HG03460 (cell line): Measurements from ENCODE around the gene FAM131A.

Experiments used
- ATAC-seq: cut with Tn5 transposase; IDR thresholded peaks from one replicate; pipeline ENCODE4 v1.9.1; 2021; ENCODE audit not compliant: unreplicated experiment

The FAM131A gene

DNA sequence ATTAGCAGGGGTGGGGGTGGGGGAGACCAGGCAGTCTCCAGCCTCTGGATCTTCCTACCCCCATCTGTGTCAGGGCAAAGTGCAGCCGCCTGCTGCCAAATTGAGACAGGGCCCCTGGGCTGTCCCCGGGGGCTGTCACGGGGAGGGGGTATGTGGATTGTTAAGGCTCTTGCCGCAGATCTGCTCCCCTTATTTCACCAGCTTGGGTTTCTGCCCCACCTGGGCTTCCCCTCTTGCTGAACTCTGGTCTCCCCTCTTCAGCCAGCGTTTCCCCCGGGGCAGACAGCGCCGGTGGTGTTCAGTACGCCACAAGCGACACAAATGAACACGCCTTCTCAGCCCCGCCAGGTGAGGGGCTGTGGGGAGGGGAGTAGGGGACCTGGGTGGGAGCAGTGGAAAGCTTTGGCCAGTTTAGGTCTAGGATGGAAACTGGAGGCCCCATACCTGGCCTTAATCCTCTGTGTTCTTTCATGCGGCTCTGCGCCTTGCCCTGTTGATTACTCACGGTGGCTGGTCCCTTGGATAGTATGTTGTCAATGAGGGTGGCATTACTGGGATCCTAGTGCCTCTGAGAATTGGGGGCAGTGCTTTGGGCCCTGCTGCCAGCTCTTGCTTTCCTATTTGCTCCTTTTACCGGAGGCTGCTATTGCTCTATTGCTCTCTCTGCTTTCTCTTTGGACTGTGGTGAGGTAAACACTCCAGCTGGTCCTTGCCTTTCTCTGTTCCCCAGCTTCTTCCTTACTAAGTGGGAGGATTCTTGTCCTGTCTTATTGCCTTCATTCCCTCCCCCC, 21.3 kb upstream of the FAM131A start:
- ATAC-seq, result no peak

DNA sequence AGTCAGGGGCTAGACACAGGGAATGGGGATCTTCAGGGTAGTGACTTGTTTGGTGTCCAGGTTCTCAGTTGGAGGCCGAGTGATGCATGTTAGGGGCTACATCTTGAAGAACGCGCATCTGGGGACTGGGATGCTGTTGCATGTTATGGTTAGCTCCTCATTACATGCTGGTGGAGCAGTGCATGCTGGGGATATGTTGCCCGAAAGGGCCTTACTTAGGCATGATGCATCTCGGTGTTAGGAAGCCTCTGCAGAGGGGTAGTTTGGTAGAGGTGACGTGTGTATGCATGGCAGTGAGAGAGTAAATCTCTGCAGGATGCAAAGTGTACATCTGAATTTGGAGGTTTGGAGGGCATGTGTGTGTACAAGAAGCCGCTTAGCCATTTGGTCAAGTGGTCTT, 20.6 kb upstream of the FAM131A start:
- no peak for ATAC-seq

DNA sequence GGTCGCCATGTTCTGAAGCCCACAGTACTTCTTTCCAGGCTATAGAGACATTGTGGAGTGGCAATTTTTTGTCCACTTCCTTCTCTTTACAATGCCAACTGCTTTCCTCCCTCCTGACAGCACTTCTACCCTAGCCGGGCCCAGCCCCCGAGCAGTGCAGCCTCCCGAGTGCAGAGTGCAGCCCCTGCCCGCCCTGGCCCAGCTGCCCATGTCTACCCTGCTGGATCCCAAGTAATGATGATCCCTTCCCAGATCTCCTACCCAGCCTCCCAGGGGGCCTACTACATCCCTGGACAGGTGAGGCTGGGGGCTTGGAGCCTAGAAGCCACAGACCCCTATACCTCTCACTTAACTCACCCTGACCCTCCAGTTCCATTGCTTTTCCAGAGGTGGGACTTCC, 20.2 kb upstream of the FAM131A start:
- no peak for ATAC-seq

DNA sequence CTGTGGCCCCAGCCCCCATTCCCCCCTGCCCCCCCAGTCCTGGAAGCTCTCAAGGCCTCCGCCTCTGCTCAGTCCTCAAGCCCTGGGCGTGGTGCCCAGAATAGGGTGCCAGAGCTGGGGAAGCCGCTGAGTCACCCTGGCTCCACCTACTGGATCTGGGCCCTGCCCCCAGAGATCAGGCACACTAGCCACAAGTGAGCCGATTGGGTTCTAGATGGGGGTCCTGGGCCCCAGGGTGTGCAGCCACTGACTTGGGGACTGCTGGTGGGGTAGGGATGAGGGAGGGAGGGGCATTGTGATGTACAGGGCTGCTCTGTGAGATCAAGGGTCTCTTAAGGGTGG, 17.3 kb upstream of the FAM131A start:
- ATAC-seq, result no peak

DNA sequence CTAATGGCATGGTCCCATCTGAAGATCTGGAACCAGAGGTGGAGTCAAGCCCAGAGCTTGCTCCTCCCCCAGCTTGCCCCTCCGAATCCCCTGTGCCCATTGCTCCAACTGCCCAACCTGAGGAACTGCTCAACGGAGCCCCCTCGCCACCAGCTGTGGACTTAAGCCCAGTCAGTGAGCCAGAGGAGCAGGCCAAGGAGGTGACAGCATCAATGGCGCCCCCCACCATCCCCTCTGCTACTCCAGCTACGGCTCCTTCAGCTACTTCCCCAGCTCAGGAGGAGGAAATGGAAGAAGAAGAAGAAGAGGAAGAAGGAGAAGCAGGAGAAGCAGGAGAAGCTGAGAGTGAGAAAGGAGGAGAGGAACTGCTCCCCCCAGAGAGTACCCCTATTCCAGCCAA, 15.7 kb upstream of the FAM131A start:
- no peak for ATAC-seq

DNA sequence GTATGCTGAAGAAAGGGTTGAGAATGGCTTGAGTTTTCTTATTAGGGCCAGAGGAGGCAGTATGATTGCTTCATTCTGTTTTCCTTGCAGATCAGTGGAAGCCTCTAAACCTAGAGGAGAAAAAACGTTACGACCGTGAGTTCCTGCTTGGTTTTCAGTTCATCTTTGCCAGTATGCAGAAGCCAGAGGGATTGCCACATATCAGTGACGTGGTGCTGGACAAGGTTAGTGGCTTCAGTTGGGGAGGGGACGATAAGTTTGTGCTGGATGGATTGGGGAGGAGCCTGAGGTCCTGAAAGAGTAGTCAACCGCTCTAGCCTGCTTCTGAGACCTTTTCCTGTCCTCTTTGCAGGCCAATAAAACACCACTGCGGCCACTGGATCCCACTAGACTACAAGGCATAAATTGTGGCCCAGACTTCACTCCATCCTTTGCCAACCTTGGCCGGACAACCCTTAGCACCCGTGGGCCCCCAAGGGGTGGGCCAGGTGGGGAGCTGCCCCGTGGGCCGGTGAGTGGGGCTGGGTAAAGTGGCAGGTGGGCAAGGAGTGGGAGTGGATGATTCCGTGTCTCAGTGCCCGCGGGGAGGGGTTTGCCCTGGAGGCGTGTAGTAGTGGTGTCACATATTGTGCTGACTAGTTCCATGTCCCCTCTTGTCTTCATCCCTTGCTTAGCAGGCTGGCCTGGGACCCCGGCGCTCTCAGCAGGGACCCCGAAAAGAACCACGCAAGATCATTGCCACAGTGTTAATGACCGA, 14.5 kb upstream of the FAM131A start:
- ATAC-seq, result no peak

DNA sequence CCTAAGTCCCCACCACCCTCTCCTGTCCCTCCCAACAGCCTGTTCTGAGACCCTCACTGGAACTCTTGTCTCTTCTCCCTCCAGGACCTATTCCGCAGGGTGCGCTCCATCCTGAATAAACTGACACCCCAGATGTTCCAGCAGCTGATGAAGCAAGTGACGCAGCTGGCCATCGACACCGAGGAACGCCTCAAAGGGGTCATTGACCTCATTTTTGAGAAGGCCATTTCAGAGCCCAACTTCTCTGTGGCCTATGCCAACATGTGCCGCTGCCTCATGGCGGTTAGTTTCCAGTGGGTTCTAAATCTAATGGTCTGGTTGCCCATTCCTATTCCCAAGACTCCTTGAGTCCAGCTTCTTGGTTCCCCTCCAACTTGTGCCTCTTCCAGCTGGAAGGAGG, 13.7 kb upstream of the FAM131A start:
- ATAC-seq, result no peak

DNA sequence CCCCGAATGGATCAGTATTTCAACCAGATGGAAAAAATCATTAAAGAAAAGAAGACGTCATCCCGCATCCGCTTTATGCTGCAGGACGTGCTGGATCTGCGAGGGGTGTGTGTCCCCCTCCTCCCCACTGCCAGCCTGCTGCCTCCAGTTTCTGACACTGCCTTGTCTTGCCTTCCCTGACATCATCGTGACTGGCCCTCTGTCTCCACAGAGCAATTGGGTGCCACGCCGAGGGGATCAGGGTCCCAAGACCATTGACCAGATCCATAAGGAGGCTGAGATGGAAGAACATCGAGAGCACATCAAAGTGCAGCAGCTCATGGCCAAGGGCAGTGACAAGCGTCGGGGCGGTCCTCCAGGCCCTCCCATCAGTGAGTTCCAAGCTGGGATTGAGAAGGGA, 12.1 kb upstream of the FAM131A start:
- no peak for ATAC-seq

DNA sequence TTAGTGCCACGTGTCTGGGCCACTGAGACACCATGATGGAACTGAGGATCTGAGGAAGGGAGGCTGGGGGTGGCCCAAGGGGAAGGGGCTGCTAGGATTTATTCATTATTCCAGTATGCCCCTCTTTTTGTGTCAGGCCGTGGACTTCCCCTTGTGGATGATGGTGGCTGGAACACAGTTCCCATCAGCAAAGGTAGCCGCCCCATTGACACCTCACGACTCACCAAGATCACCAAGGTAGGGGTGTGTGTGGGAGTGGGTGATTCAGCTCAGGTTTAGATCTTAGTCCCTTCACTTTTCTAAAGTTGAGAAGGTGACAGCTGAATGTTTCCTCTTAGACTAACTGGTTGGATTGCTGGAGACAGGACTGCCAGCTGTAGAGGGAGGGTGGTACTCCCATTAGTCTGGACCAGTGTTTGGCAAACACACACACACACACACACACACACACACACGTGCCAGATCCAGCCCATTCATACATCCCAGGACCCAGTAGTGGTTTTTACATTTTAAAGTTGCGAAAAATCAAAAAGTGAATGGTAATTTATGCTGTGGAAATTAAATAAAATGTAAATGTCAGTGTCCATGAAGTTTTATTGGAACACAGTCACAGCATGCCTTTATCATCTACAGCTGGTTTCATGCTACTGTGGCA, 11.6 kb upstream of the FAM131A start:
- ATAC-seq, result no peak

DNA sequence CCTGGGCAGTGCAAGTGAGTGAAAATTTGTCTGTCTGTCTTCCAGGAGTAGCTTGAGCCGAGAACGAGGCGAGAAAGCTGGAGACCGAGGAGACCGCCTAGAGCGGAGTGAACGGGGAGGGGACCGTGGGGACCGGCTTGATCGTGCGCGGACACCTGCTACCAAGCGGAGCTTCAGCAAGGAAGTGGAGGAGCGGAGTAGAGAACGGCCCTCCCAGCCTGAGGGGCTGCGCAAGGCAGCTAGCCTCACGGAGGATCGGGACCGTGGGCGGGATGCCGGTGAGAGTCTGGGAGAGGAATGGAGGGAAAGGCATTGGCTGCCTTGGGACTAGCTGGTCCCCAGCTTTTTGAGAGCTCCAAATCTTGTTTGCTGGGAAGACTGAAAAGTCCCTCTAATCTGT, 10.2 kb upstream of the FAM131A start:
- ATAC-seq, result no peak

DNA sequence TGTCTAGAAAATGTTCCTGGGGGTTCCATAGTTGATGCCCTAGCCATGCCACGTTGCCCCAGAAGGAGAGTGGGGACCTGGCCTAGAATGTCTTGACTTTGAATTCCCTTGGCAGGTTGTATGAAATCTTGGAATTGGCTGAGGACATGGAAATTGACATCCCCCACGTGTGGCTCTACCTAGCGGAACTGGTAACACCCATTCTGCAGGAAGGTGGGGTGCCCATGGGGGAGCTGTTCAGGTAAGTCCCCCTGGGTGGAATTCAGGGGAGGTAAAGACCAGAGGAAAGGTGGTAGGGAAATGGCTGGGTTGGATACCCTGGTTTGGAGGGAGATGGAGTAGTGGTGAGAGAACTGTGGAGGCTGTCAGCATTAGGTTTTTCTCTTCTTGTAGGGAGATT, 8.9 kb upstream of the FAM131A start:
- no peak for ATAC-seq

DNA sequence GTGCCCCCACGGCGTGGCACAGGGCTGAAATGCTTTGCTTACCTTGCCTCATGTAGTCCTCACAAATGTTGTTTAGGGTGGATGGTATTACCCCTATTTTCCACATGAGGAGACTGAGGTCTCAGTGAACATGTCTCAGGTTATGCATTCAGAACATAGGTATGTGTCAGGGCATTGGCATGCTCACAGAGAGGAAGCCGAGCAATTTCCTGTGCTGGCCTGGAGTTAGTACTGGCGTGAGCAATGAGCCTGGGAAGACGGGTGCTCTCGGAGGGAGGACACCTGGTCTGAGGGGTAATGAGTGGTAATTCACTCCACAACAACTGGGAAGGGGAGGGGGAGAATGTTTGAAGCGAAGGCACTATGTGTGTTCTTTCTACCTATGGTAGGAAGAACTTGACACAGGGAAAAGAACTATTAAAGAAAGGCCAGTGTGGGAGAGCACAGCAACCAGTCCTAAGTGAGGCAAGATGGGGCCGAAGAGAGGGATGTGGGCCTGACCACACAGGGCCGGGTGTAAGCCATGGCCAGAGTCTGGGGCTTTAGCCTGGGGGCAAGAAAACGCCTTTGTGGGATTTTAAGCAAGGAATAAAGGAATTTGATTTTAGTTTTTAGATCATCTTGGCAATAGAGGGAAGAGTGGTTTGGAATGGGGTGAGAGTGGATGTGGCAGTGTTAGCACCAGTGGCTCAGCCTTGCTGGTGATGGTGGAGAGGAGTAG, 4.9 kb upstream of the FAM131A start:
- no peak for ATAC-seq

DNA sequence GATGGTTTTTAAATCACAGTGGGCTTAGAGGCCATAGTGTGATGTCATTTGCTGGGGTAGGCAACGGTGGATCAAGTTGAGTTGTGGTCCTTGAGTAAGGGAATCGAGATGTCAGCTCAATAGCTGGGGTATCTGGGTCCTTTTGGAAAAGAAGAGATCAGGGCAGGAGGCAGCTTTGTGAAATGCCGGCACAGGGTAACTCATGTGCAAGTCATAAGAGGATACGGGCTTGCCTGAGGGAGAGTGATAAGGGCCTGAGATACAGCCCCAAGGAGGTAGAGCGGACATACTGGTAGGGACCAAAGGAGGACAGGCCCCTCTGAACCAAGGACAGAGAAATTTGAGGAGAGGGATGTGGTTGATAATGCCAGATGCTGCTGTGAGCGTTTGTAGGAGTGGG, 4.2 kb upstream of the FAM131A start:
- no peak for ATAC-seq

DNA sequence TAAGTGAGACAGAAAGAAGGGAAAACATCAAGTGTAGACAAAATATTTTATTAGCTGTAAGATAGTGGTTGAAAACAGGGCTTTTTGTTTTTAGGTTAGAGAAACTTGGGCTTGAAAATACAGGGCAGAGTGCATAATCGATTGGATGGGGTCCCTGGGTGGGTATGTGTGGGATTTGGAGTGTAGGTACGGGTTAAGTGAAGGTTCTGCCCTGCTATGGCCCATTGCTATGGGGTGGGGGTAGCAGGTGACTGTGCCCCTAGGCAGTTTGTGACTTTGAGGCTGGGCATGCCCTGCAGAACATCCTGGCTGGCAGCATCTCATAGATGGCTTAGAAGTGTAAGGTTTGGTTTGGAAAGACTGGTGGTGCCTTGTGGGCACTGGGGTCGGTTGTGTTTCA, 3.7 kb upstream of the FAM131A start:
- no peak for ATAC-seq

DNA sequence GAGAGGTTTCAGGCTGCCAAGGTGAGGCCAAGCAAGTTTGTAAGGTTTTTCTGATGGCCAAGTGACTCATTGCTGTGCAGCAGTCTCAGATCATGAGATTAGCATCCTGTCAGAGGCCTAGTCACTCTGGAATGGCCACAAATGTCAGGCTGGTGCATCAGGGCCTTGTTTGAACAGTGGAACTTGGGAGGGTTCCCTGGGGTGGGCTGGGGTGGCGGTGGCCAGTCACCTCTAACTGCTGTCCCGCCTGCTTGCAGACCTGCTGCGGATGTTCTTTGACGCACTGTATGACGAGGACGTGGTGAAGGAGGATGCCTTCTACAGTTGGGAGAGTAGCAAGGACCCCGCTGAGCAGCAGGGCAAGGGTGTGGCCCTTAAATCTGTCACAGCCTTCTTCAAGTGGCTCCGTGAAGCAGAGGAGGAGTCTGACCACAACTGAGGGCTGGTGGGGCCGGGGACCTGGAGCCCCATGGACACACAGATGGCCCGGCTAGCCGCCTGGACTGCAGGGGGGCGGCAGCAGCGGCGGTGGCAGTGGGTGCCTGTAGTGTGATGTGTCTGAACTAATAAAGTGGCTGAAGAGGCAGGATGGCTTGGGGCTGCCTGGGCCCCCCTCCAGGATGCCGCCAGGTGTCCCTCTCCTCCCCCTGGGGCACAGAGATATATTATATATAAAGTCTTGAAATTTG, 2.8 kb upstream of the FAM131A start:
- ATAC-seq, result no peak

DNA sequence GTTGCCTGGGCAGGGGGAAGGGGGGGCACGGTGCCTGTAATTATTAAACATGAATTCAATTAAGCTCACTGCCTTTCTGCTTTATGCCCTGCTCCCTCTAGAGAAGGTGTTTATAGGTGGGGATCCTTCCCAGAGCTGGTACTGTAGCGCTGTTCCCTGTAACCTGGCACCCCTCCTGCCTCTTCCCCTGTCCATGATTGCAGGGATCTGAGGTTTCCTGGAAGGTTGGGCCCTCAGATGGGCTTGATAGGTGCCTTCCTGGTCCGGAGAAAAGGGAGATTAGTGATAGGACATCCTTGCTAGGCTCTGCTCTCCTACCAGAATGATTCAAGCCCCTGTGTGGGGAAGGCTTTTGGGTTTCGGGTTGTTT, 2.1 kb upstream of the FAM131A start:
- no peak for ATAC-seq

DNA sequence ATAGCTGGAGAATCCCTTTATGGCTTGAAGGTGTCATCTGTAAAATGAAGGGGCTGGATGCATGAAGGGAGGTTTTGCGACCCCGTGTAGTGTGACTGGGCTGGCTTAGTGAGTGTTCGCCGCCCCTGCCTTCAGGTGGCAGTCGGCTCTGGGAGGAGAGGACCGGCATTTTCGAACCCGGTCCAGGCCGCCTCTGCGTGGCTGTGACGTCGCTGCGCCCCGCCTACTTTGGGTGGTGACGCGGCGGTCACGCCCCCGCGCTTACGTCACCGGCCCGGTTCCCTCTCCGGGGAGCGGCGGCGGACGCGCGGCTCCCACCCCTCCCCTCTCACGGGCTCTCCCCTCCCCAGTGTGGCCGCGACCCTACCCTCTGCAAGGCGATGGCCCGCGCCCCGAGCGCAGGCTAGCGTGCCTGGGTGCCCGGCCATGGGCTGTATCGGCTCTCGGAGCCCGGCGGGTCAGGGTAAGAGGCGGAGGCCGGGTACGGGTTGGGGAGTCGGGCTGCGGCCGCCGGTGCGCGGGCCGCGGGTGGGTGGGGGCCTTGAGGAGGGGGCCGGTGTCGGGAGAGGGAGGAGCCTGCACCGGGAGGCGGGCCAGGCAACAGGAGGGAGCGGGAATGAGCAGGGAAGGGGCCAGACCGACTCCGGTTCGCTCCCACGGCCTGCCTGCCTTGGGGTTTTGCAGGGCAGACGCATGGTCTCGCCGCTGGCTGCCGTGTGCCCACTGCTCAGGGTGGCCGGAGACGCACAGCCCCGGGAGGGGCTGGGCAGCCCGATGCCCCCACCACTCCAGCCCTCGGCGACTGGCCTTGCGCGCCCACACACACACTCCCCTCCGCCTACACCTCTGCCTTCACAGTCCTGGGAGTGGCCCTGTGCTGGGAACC, 1.5 kb upstream of the FAM131A start:
- ATAC-seq, result peak; percentile 76

DNA sequence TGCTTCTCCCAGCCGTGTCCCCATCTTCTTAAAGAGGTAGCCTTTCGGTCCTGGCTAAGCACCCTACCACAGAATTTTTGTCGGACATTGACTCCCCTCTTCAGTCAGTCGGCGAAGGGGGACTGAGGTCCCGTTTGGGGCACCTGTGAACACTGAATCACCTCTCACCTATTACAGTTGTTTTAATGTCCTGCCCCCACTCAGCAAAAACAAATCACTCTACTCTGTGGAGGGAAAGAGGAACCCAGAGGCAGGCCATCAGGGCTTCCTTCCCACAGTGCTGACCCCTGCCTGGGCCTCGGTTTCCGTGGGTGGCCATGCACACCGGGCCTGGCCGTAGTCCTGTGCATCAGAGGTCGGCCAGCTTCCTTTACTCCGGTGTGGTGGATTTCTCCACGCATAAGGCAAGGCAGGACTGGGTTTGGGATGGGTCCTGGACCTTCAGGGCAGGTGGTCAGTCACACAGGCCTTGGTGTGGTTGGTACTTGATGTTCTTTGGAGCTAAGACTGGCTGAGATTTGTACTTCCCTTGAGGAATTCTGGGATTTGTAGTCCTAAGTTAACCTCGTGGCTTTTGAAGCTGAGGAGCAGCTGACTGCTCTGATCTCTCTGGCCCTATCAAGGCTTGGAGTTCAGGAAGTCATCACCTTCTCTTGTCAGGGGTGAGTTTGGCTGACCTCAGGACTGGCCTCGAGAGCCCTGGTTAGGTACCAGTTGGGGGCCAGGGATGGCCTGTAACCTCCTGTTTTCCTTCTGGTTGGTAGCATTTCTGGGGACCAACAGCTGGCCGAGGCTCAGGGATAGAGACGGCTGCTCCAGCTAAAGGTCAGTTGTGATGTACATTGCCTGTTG, 627 bp upstream of the FAM131A start:
- ATAC-seq, result no peak

DNA sequence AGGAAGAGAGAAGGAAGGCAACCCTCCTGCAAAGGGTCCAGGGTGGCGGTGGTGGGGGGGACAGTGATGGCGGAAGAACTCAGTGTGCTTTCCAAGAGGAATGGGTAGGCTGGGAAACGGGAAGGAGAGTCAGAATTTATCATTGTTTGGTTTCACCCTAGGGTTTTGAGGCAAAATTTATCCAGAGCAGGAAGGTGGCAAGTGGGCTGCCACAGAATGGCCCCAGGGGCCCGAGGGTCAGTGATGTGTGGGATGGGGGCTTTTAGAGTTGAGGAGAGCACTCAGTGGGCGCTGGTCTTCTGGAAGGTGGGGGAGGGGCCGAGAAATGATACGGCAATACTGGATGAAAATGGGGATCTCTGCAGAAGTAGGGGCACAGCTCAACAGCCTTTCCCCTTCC, 581 bp downstream of the FAM131A start:
- ATAC-seq, result no peak
